GM18873 (cell line): Measurements from ENCODE around the gene NPHP4.

ENCODE experiments used
- ATAC-seq: cut with Tn5 transposase; IDR thresholded peaks from one replicate; pipeline ENCODE4 v1.9.1; 2021; ENCODE audit warnings: mild to moderate bottlenecking, moderate library complexity, moderate number of reproducible peaks; ENCODE audit not compliant: unreplicated experiment, low FRiP score

Gene NPHP4

DNA sequence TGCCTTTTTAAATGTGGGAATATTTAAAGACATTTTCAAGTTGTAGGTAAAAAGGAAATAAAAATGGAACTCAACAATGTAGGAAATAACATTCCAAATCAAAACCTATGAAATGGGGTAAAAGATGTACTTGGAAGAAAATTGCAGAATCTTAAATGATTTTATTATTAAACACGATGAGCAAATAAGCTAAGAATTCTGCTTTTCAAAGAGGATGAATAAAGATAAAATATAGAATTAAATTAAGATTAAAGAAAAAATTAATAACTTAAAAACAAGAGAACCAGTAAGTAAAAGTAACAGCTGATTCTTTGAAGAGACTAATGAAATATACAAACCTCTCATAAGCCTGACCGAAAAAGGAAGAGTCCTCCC is 74.0 kb downstream of the NPHP4 start:
- ATAC-seq, result no peak

DNA sequence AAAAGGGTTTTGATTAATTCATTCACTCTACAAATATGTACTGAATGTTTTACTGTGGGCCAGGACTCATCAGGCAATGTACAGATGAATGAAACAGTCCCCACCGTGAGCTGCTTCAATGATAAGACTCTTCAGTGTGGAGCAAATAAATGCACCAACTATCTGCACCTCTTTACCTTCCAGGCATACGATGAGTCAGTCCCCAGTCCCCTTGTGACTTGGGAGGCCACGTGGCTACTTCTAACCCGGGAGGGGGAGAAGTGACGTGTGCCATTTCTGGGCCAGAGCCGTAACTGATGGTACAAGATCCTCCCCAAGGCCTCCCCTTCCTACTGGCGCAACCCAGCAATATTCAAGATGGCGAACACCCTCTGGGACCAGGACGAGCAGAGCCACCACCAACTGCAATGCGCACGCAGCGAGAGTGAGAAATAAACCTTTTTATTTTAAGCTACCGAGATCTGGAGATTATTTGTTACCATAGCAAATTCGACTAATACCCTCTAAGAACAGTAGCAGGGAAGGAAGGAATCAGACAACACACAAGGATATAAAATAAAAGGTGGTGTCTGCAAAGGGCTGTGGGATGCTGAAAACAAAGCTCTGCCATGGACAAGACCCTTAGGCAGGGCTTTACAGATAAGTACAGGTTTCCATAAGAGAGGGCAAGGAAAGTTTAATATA is 74.5 kb downstream of the NPHP4 start:
- ATAC-seq, result no peak

DNA sequence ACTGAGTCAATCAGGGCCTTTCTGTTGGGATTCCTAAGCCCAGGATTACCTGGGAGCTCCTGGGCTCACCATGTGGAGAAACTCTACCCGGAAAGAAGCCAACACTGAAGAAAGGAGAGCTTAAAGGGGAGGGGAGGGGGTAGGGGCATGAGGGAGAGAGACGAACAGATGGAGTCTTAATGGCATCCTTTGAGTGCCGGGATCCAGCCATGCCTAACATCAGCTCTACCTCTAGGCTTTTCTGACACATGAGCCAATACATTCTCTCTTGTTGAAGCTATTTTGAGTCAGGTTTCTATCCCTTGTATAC is 75.0 kb downstream of the NPHP4 start:
- ATAC-seq, result no peak

DNA sequence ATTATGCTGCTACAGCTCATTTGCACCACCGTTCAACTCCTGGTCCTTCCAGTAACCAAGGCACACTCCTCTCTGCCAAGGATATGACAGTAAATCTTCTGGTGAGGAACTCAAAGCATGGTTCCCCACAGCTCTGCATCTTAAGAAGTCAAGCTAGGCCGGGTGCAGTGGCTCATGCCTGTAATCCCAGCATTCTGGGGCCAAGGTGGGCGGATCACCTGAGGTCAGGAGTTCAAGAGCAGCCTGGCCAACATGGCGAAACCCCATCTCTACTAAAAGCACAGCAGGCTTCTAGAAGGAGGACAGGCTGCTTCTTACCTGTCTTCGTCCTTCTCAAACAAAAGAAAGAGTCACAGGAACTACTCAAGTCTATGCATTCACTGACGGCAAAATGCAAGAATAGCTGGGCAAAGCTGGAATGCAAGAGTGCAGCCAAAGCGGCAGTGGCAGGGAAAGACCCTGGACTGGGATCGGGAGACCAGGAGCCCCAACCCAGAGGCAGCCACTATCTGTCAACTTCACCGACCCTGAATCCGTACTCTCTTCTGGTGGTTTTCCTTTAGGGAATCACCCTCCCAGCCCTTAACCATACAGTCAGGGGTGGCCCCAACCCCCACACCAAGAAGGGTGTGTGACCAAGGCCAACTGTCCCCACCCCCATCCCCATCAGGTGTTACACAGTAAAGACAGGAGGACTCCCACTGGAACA is 75.5 kb downstream of the NPHP4 start:
- no peak for ATAC-seq

DNA sequence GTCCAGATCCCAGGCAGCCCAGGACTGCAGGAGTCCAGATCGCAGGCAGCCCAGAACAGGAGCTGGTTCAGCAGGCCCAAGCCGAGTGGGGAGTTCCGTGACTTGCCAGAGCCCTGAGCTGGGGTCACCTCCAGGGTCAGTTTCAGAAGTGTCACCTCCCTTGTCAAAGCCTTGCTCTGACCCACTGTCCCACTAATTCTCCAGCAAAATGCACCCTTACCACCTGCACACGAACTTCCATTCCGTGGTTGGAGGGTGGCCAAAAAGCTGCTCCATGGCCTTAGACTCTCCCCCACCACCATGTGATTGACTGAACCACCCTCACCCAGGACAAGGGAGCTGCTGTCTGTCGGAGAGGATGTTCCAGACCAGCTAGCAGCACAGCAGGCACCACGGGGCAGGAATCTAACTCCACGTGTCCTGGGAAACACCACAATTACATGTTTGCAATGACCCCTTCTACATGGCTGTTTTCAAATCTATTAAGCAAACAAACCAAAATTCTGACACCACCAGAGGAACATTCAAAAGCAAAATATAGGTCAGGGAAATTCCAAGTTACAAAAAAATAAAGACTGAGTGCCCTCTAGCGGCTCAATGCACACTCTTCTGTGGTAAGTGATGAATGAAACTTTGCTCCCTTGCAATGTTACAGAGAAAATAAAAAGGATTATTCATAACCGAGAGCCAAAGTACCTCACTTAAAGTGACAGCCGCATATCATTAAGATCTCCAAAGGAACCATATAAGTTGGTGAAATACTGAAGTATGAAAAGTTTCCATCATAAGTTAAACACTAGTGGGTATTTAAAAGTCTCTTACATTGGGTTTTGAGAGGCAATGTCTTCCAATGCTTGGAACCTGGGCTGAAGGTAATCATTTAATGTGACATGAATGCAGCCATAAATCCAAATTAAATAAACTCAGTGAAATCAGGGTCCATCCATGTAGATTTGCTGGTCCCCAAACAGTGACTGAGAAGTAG is 76.3 kb downstream of the NPHP4 start:
- ATAC-seq, result no peak

DNA sequence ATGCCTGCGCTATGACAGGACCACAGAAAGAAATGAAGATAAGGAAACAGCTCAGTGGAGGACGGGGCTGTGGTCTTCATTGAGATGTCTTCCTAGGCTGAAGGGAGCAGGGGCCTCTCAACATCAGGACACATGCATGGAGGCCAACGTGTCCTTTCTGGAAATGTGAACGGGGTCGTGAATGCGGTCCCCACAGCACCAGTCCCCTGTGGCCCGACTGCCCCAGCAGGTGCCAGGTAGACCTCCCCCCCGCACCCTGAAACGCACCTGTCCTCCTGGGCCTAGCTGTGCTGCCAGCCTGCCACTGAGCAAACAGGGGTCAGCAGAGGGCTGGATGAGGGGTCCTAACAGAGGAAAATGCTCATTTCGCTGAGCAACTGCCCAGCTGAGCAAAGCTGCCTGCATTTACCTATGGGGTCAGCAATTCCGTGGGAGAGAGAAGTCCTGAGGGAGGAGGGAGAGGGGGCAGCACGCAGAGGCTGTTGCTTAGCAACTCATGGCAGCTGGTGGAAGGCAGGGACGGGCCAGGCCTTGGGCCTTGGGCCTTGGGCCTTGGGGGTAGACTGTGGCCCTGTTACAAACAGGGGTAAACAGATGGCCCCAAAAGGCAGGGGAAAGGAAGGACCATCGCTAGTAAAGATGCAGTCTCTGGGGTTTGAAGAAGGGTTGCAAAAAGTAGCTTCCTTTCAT is 77.4 kb downstream of the NPHP4 start:
- ATAC-seq, result no peak

DNA sequence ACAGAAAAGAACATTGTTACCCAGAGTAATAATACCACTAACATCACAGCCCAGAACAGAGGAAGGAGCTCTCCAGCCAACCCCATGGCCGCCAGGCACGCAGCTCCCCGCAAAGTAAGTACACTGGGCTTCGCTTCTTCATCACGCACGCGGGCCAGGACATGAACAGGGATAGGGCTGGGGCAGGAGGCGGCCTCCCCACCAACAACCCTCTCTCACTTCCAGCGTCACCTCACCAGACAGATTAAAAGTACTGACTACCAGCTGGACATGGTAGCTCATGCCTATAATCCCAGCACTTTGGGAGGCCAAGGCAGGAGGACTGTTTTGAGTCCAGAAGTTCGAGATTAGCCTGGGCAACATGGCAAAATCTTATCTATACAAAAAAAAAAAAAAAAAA is 78.3 kb downstream of the NPHP4 start:
- no peak for ATAC-seq

DNA sequence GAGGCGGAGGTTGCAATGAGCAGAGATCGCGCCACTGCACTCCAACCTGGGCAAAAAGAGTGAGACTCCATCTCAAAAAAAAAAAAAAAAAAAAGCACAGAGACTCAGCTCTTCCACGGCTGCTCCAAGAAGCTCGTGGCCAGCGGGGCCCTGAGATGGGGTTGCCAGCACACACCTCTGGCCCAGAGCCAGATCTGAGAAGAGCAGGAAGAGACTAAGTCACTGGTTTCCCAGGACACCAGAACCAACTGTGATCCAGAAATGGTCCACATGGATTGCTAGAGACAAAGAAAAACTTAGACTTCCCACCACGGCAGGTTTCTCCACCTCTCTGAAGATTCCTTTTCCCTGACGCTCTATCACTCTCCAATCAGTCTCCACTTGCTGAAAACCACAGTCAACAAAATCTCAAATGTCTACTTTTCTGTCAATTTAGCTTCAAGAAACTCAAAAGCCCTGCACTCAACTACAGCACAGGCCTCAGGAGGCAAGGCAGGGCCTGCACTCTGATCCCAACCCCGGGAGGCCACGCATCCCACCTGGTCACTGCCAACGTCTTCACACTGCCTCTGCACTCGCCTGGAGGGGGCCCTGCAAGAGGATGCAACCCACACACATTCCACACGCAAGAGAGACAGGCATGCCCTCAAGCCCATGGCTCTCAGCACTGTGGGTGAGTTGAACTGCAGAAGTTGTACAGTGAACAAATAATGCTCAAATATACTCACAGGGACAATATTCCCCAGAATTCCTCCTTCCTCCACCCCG is 79.0 kb downstream of the NPHP4 start:
- ATAC-seq, result no peak

DNA sequence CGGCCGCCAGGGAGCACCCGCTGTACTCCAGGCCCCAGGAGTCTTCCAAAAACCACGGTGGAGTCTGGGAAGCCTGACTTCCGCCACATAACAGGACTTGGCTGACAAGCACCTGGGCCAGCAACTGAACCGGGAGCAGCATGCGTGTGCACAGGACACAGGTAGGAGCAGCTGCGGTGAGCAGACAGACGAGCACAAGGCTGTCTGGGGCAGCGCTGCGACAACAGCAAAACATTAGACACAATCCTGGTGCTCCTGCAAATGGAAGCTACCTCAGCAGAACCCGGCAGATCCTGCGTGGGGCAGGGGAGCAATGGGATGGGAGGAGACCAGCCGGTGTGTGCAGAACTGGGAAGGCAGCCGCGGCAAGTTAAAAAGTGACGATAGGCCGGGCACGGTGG is 80.4 kb downstream of the NPHP4 start:
- ATAC-seq, result no peak

DNA sequence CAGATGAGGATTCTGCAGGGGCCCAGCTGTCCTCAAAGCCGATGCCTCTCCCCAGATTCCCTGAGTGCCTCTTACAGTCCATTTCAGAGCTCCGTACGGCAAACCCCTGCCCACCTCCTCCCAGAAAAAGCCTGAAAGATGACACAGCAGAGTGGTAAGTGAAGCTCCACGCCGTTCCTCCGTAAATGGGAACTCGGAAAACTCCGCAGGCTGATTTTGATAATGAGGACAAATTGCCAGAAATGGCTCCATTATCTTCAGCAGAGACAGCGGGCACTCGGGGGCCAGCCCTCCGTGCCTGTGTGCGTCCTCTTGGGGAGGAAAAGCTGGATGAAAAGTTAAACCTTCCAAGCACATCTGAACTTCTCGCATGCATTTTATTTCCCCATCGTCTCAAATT is 81.1 kb downstream of the NPHP4 start:
- no peak for ATAC-seq

DNA sequence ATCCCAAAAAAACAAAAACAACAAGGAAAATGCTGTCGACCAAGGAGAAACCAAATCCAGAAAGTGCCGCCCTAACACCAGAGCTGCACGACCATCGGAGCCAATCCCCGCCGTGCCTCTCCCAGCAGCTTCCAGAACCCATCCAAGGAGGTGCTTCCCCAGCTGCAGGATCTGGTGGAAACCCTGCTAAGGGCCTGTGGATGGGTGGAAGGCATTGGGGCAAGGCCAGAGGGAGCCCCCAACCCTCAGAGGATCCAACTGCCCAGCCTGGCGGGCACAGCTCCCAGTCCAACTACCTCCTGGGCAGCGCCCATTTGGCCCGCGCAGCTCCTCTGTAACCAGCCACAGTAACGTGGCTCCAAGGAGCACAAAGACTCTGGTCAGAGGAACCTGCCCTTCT is 81.6 kb downstream of the NPHP4 start:
- ATAC-seq, result no peak

DNA sequence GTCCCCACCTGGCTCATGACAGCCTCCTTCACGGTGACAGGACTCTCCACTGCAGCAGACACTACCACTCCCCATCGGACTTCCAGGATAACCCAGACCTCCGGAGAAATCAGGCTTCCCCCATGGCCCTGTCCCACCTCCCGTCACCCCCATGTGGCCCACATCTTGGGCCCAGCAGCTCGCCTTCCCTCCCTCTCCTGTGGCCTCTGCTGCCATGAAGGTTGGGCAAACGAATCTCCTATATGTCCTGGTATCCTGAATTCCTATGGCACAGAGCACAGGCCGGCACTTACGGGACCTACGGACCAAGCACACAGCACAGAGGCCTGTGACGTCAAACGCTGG is 82.0 kb downstream of the NPHP4 start:
- no peak for ATAC-seq

DNA sequence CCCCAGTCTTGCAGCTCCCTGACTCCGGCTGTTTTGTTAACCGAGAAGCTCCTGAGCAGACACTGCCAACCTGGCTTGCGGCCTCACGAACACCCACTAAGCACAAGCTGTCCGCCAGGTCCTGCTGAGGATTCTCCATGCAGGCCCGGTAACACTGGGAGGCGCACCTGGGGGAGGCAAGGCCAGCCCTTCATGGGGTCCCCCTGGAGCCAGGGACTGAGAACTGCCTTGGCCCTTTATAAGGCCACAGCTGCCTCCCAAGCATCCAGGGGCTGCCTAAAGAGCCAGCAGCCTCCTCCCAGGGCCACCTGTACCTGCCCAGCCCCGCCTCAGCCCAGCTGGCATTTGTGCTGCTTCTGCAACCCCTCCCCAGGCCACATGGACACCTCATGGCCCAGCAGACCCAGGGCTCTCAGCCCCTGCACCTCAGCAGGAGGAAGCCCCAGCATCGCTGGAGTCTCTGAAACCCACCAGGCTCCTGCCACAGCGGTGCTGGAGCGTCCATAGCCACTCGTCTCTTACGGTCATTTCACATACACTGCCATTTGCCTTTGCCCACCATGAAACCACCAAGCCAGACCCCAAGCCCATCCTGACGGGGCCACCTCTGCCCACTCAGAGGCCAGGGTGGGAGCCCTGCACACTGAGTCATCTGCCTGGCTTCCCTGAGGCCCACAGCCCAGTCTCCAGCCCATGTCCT is 82.5 kb downstream of the NPHP4 start:
- ATAC-seq, result no peak

DNA sequence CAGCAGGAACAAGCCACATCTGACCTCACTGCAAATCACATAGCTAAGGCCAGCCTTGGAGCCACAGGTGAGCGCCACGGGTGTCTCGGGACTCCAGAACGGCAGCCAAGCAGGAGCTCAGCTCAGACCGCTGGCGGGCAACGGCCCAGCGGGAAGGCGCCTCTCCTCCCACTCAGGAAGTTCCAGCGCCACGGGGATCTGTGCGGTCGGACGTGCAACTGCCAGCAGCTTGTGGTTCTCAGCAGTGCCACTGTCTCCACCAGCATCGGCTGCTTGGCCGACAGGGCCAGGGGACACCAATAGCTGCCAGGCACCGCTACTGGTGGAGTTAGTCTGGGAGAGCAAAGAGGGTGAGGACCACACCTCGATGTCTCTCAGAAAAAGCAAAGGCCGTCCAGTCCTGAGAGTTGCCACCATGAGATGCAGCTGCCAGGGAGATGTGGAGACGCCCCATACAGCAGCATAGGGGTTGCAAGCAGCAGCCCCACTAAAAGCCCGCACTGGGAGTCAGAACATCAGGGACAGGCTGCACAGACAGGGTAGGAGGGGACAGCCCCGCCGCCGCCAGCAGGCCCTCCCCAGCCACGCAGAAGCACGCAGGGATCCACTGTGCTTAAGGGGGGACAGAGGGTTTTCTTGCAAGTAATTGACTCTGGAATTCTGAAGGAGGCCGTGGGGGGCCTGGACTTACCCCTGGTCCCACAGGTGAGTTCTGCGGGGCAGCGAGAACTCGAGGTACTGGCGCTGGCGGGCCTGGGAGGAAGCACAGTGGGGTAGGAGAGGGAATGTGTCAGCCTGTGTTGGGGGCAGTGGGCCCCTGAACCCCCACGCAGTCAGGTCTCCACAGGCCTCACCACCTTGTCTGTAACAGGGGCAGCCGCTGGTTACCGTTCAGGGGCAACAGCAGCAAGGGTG is 83.5 kb downstream of the NPHP4 start:
- no peak for ATAC-seq

DNA sequence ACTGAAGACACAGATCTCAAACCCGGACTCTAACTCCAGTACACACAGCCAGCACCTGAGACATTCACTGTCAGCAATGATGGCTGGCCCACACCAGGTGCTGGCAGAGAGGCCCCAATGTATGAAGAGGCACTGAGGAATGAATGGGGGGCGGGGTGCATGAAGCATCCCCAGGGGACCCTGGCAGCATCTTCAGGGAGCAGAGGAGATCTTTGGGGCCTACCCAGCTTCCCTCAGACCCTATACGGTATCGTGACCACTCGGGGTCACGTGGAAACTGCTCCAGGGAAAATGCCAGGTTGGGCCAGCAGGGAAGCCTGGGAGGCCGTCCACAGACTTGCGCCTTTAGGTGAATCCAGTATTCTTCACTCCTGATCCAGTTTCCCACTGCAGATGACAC is 84.3 kb downstream of the NPHP4 start:
- no peak for ATAC-seq

DNA sequence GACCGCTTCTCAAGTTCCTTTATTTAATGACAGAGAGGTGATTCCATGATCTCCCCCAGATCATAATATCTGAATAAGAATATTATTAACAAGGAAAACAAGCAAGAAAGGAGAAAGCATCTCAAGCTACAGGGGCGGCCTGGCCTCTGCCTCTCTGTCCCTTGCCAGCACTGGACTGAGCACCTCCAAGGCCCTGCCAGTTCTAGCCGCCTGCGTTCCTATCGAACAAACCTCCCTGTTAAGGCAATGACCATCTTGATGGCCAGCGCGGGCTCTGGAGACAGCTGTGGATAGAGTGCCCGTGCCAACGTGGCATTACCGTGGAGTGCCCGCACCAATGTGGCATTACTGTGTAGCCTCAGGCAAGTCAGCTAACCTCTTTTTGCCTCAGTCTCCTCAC is 84.8 kb downstream of the NPHP4 start:
- no peak for ATAC-seq

DNA sequence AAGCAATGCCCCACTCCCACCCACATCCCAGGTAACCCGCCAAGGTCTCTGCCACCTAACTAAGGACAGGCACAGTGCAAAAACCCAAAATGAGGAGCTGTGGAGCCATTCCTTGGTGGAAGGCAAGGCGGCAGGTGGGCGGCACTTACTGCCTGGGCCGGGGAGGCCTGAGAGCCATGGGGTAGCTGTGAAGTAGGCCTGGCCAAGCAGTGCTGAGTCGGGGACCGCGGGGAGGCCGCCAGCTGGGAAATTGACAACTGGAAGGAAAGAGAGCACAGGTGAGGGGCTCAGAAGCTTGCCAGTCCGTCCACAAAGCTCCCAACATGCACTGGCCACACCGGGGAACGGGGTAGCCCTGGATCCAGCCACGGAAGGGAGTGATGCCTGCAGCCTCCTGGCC is 85.3 kb downstream of the NPHP4 start:
- no peak for ATAC-seq

DNA sequence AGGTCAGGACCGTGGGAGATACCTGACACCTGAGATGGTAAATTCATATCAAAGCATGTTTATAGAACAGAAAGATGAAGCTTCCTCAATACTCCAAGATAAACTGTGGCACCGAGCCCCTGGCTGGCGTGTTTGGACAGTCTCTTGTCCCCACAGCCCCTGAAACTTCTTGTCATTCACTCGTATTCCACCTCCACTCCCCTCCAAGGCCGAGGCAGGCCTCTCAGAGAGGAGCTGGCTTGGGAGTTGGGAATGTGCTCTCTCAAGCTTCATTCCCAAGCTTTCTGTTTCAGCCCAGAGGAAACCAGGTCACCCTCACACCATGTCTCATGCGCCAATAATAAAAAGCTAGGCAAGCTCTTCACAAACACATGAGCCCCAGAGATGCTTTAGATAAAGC is 86.1 kb downstream of the NPHP4 start:
- no peak for ATAC-seq

DNA sequence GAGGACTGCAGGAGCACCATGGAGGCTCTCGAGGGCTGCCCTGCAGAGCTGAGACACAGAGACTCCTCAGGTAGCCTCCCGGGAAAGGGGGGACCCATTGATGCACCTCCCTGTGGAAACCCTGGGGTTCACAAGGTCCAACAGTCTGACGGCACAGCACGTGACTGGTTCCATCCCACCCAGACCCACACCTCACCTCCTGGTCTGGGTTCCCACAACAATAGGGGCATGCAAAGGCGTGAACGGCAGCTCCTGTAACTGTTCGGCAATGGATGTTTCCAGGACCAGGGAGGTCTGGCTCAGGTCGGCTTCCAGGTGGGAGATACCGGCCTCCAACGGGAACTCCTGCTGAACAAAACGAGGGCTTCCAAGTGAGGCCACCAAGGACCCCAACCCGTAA is 86.8 kb downstream of the NPHP4 start:
- no peak for ATAC-seq
